Measurements from ENCODE around the gene IER3. TPM values are rescaled to one million over a fixed set of nuclear protein-coding genes. Genes with fewer than 3 reads are reported as not detected.

Gene IER3
- total and polyA plus RNA-seq, 2 of the 8 experiments (the other 6 are each of a cell fraction or from before 2014, with no cell fraction given) = 11.9 to 26.5 TPM

DNA sequence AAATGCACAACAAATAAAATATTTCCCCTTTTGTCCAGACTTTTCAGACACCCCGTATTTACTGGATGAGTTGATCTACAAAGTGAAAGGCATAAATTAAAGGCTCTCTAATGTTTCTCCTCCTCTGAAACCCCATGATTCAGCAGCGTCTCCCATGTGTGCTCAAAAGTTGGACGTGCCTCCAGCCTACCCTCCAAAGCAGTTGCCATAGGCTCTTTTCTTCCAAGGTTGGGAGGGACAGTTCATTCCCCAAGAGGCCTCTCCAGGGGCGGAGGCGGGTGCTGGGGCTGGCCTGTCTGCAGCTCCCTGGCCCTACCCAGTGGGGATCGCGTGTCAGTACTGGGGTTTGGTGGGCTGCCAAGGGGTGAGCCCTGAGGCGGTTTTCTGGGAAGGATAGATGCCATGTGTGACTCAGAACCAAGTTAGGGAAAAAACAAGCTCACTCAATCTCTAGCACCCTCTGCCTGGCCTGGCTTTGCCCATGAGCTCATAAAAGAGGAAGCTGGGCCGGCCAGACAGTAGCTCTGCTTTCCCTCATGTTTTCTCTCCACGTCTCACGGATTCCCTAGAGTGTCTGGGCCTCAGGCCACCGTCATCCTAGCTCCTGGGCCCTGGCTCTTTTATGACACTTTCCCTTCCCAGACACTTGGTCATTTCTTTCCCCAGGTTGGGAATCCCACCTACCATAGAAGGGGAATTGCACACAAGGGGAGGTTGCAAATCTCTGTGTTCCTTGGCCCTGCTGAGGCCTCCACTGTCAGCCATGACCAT is 8.0 kb upstream of the IER3 start:
- Histone ChIP-seq H3K4me1 (replicated peaks in 1 of 4; ENCODE audit: control insufficient read depth in 3 of 4, insufficient read depth in 4 of 4, low read length in 3 of 4) (no peaks in the 10 kb centered on the region), H3K9ac (replicated peaks in 1 of 4; ENCODE audit: extremely low read depth in 1 of 4, low read depth in 3 of 4, low read length in 3 of 4) (no peak overlapping the region), H3K23ac (ENCODE audit: insufficient read length) (no peak overlapping the region), H4K91ac (replicated peaks; ENCODE audit: insufficient read length, low read length) (no peak overlapping the region), H3K79me1 (ENCODE audit: low read depth, low read length) (no peaks in the 10 kb centered on the region), H3K9me3 (ENCODE audit: insufficient read depth in 2 of 2, low read depth in 1 of 2, low read length in 1 of 2) (no peaks in the 10 kb centered on the region), H3K56ac (replicated peaks; ENCODE audit: insufficient read length, low read depth, low read length) (no peak overlapping the region), H4K5ac (ENCODE audit: insufficient read length, low read depth, low read length) (no peak overlapping the region), H2BK15ac (ENCODE audit: low read length) (0 out of 2 replicates have a peak overlapping the region, but pooled peaks have one; percentile 61), H2BK12ac (ENCODE audit: low read depth, low read length) (no peak overlapping the region), H3K79me2 (ENCODE audit: control insufficient read depth in 1 of 2, insufficient read depth in 2 of 2, low read length in 2 of 2) (no peaks in the 10 kb centered on the region), H2BK20ac (ENCODE audit: low read length) (no peak overlapping the region), H3K4me2 (ENCODE audit: insufficient read depth in 1 of 2, low read depth in 2 of 2, low read length in 2 of 2) (no peak overlapping the region), H3K36me3 (ENCODE audit: control insufficient read depth in 2 of 4, insufficient read depth in 4 of 4, low read length in 3 of 4) (no peaks in the 10 kb centered on the region), H3K18ac (ENCODE audit: extremely low read depth, low read length) (no peak overlapping the region; the same call in 1 of the 2 replicates), H3K27ac (ENCODE audit: low read depth, low read length) (no peak overlapping the region), H2BK5ac (ENCODE audit: low read depth, low read length) (no peak overlapping the region), H3K4me3 (ENCODE audit: extremely low read depth in 1 of 4, insufficient read depth in 2 of 4, low read depth in 3 of 4, low read length in 4 of 4) (no peak overlapping the region), H3K14ac (ENCODE audit: insufficient read length) (no peak overlapping the region), H3K4ac (replicated peaks; ENCODE audit: insufficient read length, low read depth, low read length) (no peak overlapping the region), H2BK120ac (replicated peaks; ENCODE audit: low read depth, low read length) (no peak overlapping the region), H4K20me1 (replicated peaks in 1 of 2; ENCODE audit: control insufficient read depth in 1 of 2, insufficient read depth in 2 of 2, low read length in 2 of 2) (no peaks in the 10 kb centered on the region), H4K8ac (ENCODE audit: extremely low read depth, insufficient read depth, low read length) (no peak overlapping the region), H2AK5ac (ENCODE audit: low read depth, low read length) (no peak overlapping the region), H3K23me2 (ENCODE audit: low read depth, low read length) (no peaks in the 10 kb centered on the region), H3K27me3 (replicated peaks in 1 of 4; ENCODE audit: control insufficient read depth in 3 of 4, extremely low read depth in 1 of 4, insufficient read depth in 3 of 4, low read length in 3 of 4) (no peaks in the 10 kb centered on the region; a peak in 1 of 7 replicates), H2AFZ (ENCODE audit: low read length) (no peak overlapping the region)
- FAIRE-seq (no peak), DNase-seq (ENCODE audit: low read depth in 1 of 2, low spot score in 2 of 2) (no peak)
- ChIA-PET POLR2A (ENCODE audit: partially characterized antibody) (interaction anchor here (1.2 to 1.3 kb wide), 4 partner anchors 10 to 152 kb away, joined by 3 to 8 read pairs (median 3); no protein-coding TSS in a partner anchor), CTCF (ENCODE audit: partially characterized antibody) (interaction anchor here (0.5 to 1.6 kb wide), 4 partner anchors 57 to 77 kb away, joined by 3 to 5 read pairs (median 4); no protein-coding TSS in a partner anchor)
- WGBS, 2 experiments (ENCODE audit: extremely low coverage in 1 of 2, insufficient coverage in 1 of 2, insufficient read length in 1 of 2, insufficient replicate concordance in 2 of 2, low coverage in 1 of 2, low lambda C conversion rate in 2 of 2, missing lambda C conversion rate in 1 of 2) = 83% methylated on average over 12 of the region's 12 CpGs; no CpG with 5 or more reads in 1 of the 2 experiments
- TF ChIP-seq JUN (IDR thresholded peaks at IDR 0.05; ENCODE audit: low read depth, low read length) (no peak), CEBPB (IDR thresholded peaks at IDR 0.05; ENCODE audit: low read depth, low read length) (no peak), BACH1 (IDR thresholded peaks at IDR 0.05; ENCODE audit: low read length) (no peak), SAP30 (IDR thresholded peaks at IDR 0.05; ENCODE audit: insufficient read depth, insufficient replicate concordance, low read length) (no peak), CBX5 (IDR thresholded peaks at IDR 0.05; ENCODE audit: low read depth, low read length) (no peak), SP4 (IDR thresholded peaks at IDR 0.05; ENCODE audit: low read length) (no peak), BRCA1 (IDR thresholded peaks at IDR 0.05; ENCODE audit: low read depth, low read length) (no peak), GTF2F1 (IDR thresholded peaks at IDR 0.05; ENCODE audit: borderline replicate concordance, low read depth, low read length) (no peak), RFX5 (IDR thresholded peaks at IDR 0.05; ENCODE audit: borderline replicate concordance, low read depth, low read length) (no peak), RXRA (IDR thresholded peaks at IDR 0.05; ENCODE audit: insufficient read depth, low read depth, low read length) (no peak), TAF1 (IDR thresholded peaks at IDR 0.05; ENCODE audit: low read depth, low read length) (no peak), SIX5 (IDR thresholded peaks at IDR 0.05; ENCODE audit: low read depth, low read length) (no peak), FOSL1 (IDR thresholded peaks at IDR 0.05; ENCODE audit: insufficient read depth, low read depth, low read length) (no peak)
